ENCODE measurements around the gene TCP10L.

GRCh38 chr21:32543975-32544374 is 41.3 kb downstream of the TCP10L start:
- TF ChIP-seq CTCF (IDR thresholded peaks at IDR 0.05; ENCODE audit: low read depth, low read length) (no peak), POLR2A (IDR thresholded peaks at IDR 0.05; ENCODE audit: extremely low read depth, insufficient read length) (no peak), MAX (IDR thresholded peaks at IDR 0.05; ENCODE audit: low read depth, low read length) (no peak), MYC (IDR thresholded peaks at IDR 0.05; ENCODE audit: low read depth, low read length) (no peak)

Data from NB4 (cell line).